HG03378 (cell line): ENCODE results near the gene LRRC42.

ENCODE experiments used
- ATAC-seq: cut with Tn5 transposase; IDR thresholded peaks from one replicate; pipeline ENCODE4 v1.9.1; 2021; ENCODE audit warnings: mild to moderate bottlenecking, moderate library complexity; ENCODE audit not compliant: unreplicated experiment

The LRRC42 gene

GRCh38 chr1:53946252-53947171, at the start of gene LRRC42:
Gene LRRC42 (plus strand): TSS chr1:53946350. CDS start chr1:53952000, 5,650 bp downstream.
- ATAC-seq, result no peak

GRCh38 chr1:53896635-53897229, 49.4 kb upstream of the LRRC42 start:
- ATAC-seq, result no peak

- ATAC-seq, result no peak
Measured at GRCh38 chr1:53899206-53899628, 46.9 kb upstream of the LRRC42 start.

- no peak for ATAC-seq
Measured at GRCh38 chr1:53899708-53900107, 46.4 kb upstream of the LRRC42 start.

- no peak for ATAC-seq
Measured at GRCh38 chr1:53902235-53903138, 43.7 kb upstream of the LRRC42 start.

- no peak for ATAC-seq
Measured at GRCh38 chr1:53905509-53905908, 40.6 kb upstream of the LRRC42 start.

- no peak for ATAC-seq
Measured at GRCh38 chr1:53906121-53906520, 40.0 kb upstream of the LRRC42 start.

- ATAC-seq, result no peak
Measured at GRCh38 chr1:53909946-53910345, 36.2 kb upstream of the LRRC42 start.

GRCh38 chr1:53911442-53911841, 34.7 kb upstream of the LRRC42 start:
- ATAC-seq, result no peak

GRCh38 chr1:53913352-53914033, 32.7 kb upstream of the LRRC42 start:
- no peak for ATAC-seq

GRCh38 chr1:53918343-53918742, 27.8 kb upstream of the LRRC42 start:
- ATAC-seq, result no peak

GRCh38 chr1:53919675-53920066, 26.5 kb upstream of the LRRC42 start:
- no peak for ATAC-seq

GRCh38 chr1:53927376-53927881, 18.7 kb upstream of the LRRC42 start:
- ATAC-seq, result no peak

GRCh38 chr1:53929246-53929960, 16.7 kb upstream of the LRRC42 start:
- no peak for ATAC-seq

- no peak for ATAC-seq
Measured at GRCh38 chr1:53930932-53931331, 15.2 kb upstream of the LRRC42 start.

GRCh38 chr1:53931523-53931922, 14.6 kb upstream of the LRRC42 start:
- ATAC-seq, result no peak

GRCh38 chr1:53934170-53934765, 11.9 kb upstream of the LRRC42 start:
- ATAC-seq, result no peak

- no peak for ATAC-seq
Measured at GRCh38 chr1:53936430-53936829, 9.7 kb upstream of the LRRC42 start.

GRCh38 chr1:53938136-53938830, 7.9 kb upstream of the LRRC42 start:
- ATAC-seq, result no peak
